GM21360 (cell line): ENCODE measurements around the gene ZNF784.
A peak's percentile ranks its signal among the peaks of the same experiment; 100 is the strongest.

ENCODE experiments used
- ATAC-seq: cut with Tn5 transposase; IDR thresholded peaks from one replicate; pipeline ENCODE4 v1.9.1; 2021; ENCODE audit warnings: mild to moderate bottlenecking, moderate library complexity; ENCODE audit not compliant: unreplicated experiment

ZNF784 gene

GRCh38 chr19:55656988-55657747 lies 32.8 kb upstream of the ZNF784 start:
- no peak for ATAC-seq

GRCh38 chr19:55656552-55656951 lies 32.2 kb upstream of the ZNF784 start:
- no peak for ATAC-seq

GRCh38 chr19:55655648-55656040 lies 31.3 kb upstream of the ZNF784 start:
- no peak for ATAC-seq

- ATAC-seq: peak; percentile 32
Observed at GRCh38 chr19:55654868-55655647, 30.7 kb upstream of the ZNF784 start, which contains the start of gene U2AF2. U2AF2 (plus strand) TSS chr19:55655035; CDS start chr19:55655105, 70 bp downstream.

GRCh38 chr19:55654323-55654867 lies 30.0 kb upstream of the ZNF784 start:
- ATAC-seq: peak; percentile 56

- peak; percentile 36 for ATAC-seq
Observed at GRCh38 chr19:55653651-55654322, 29.4 kb upstream of the ZNF784 start.

- ATAC-seq: no peak
Observed at GRCh38 chr19:55652311-55653128, 28.2 kb upstream of the ZNF784 start.

- no peak for ATAC-seq
Observed at GRCh38 chr19:55651236-55651635, 26.9 kb upstream of the ZNF784 start.

GRCh38 chr19:55650602-55651230 lies 26.4 kb upstream of the ZNF784 start:
- ATAC-seq: no peak

- no peak for ATAC-seq
Observed at GRCh38 chr19:55650126-55650557, 25.8 kb upstream of the ZNF784 start.

GRCh38 chr19:55649268-55650125 lies 25.1 kb upstream of the ZNF784 start:
- no peak for ATAC-seq

GRCh38 chr19:55648585-55649267 lies 24.4 kb upstream of the ZNF784 start:
- no peak for ATAC-seq

GRCh38 chr19:55647732-55648584 lies 23.6 kb upstream of the ZNF784 start, which contains the start of gene CCDC106:
CCDC106 (plus strand) TSS chr19:55648212; CDS start chr19:55649047, 835 bp downstream.
- no peak for ATAC-seq

GRCh38 chr19:55646889-55647731 lies 22.7 kb upstream of the ZNF784 start:
- ATAC-seq: no peak

GRCh38 chr19:55645512-55645881 lies 21.1 kb upstream of the ZNF784 start:
- no peak for ATAC-seq

- ATAC-seq: no peak
Observed at GRCh38 chr19:55644842-55645511, 20.6 kb upstream of the ZNF784 start.
